GM18498 (cell line): Measurements from ENCODE around the gene DCTD.

Experiments used
- ATAC-seq: cut with Tn5 transposase; IDR thresholded peaks from one replicate; pipeline ENCODE4 v1.9.1; 2021; ENCODE audit warnings: mild to moderate bottlenecking, moderate library complexity; ENCODE audit not compliant: unreplicated experiment

Gene DCTD

DNA sequence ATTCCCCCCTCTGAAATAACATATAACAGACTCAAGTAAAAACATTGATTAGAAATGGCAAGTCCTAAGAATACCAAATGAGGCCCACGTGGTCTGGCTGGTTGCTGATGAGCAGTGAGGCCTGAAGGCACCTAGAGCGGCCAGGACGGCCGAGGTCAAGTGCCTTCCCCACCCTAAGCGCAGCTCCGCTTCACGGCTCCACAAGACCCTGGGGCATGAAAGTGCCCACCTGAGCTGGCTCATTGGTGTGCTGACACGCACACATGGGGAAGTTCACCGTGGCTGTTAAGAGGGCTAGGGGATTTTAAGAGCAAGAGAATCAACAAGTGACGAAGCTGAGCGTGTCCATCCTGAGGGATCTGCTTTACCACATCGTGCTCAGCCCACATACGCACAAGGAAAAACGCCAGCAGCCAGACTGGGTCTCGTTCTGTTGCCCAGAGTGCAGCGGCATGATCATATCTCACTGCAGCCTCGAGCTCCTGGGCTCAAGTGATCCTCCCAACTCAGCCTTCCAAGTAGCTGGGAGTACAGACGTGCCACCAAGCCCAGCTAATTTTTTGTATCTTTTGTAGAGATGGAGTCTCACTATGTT is 22.4 kb downstream of the DCTD start:
- no peak for ATAC-seq

- ATAC-seq: no peak
Observed at GRCh38 chr4:182893474-182894080, 23.6 kb downstream of the DCTD start.

GRCh38 chr4:182893047-182893446 is 24.1 kb downstream of the DCTD start:
- no peak for ATAC-seq

- ATAC-seq: no peak
Observed at GRCh38 chr4:182890202-182890601, 27.0 kb downstream of the DCTD start.

DNA sequence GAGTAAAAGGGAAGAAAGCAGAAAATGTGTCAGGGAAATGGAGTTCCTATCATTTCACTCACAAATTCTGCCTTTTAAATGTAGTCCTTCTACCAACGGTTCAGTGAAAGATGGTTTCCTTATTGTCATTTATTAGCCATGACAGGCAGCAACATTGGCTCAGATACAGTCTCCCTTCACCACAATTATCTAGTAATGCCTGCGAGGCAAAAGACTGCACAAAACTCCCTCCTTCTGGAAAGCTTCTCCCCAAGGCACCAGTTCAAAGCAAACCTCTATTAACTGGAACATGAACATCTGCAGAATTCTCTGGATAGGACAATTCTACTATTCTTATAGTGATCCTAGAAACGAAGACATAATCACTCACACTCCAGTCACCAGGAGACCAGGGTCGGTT is 28.3 kb downstream of the DCTD start:
- no peak for ATAC-seq

- ATAC-seq: no peak
Observed at GRCh38 chr4:182886768-182887167, 30.4 kb downstream of the DCTD start.

GRCh38 chr4:182886205-182886604 is 31.0 kb downstream of the DCTD start:
- ATAC-seq: no peak

DNA sequence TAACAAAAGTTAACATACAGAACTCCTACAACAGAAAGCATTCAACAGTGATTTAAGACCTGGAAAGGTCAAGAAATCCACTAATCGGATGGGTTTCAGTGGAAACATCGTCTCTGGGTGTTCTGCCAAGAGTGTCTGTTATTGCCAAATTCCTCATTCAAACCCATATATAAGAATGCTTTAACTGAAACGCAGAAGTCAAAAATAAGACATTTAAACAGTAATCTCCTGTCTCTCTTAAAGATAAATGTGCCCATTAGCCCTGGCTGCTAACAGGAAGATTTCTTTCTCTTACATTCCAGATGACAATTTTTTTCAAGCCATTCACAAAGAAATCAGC is 31.5 kb downstream of the DCTD start:
- no peak for ATAC-seq

DNA sequence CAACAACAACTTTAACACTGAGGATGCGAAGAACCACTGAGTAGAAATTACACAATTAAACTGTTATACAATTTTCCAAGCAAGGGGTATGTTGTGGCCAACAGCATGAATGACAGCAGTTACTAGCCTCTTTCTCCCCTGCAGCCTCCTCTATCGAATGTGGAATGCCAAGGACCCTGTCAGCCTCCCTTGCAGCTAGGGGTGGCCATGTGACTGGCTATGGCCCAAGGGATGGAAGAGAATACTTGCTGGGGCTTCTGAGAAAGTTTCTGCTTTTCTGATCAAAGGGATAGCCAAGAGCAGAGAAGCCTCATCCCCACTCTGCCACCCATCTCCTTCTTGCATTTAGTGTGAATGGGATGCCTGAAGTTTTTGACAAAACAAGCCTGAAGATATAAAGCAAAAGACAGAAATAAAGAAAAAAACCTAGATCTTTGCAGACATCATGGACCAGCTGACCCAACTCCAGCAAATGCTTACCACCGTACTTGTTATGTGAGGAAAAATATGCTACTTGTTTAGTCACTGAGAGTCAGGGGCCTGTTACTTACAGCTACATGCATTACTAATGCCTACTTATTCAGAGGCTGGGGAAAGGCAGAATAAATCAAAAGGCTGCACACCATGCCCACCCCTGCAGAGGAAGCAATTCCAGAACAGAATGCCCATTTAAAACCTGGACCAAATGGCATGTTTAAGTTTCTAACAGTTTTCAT is 32.0 kb downstream of the DCTD start:
- no peak for ATAC-seq

DNA sequence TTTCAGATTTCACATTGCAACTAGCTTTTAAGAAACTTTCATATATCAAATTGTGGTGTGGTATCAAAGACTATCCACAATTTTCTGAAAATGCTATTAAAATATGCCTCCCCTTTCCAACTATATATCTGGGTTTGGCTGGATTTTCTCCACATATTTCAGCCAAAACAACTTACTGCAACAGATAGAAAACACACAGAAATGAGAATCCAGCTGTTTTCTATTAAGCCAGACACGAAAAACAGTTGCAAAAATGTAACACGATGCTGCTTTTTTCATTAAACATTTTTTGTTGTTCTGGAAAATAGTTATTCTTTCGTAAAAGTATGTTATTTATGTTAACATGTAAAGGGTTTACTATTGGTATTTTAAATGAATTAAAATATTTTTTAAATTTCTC is 33.1 kb downstream of the DCTD start:
- ATAC-seq: no peak

GRCh38 chr4:182883351-182883750 is 33.8 kb downstream of the DCTD start:
- ATAC-seq: no peak

DNA sequence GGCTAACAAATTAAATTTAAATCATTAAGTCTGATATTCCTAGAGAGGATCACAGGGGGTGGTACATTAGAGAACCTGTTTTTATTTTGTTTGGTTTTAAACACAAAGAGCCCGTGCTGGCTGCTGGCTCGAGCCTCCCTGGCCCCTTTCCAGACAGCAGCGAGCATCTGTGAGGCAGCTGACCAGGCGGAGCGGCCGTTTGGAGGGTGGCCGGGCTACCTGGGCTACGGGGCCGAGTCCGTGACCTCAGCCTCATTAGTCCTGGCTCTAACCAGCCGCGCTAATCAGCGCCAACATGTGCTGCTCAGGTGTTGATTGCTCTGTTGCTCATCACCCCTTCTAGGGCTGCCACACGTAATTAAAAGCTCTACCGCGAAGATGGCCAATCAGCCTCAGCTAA is 35.3 kb downstream of the DCTD start:
- no peak for ATAC-seq

- ATAC-seq: no peak
Observed at GRCh38 chr4:182880387-182881356, 36.5 kb downstream of the DCTD start.

DNA sequence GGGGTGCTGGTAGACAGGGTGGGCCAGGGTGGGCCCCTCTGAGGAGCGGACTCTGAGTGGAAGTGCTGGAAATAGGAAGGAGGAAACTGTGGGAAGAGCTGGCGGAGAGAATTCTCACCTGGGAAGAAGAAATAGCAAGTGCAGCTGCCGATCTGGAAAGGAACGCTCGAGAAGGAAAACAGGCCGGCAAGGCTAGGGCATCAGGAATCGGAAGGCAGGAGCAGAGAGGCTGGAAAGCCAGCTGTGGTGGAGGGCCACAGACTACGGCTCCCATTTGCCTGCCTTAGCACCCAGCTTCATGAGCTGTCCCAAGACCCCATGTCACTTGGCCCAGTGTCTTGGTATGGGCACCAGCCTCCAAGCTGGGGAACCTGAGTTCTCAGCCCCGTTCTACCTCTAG is 37.3 kb downstream of the DCTD start:
- no peak for ATAC-seq

DNA sequence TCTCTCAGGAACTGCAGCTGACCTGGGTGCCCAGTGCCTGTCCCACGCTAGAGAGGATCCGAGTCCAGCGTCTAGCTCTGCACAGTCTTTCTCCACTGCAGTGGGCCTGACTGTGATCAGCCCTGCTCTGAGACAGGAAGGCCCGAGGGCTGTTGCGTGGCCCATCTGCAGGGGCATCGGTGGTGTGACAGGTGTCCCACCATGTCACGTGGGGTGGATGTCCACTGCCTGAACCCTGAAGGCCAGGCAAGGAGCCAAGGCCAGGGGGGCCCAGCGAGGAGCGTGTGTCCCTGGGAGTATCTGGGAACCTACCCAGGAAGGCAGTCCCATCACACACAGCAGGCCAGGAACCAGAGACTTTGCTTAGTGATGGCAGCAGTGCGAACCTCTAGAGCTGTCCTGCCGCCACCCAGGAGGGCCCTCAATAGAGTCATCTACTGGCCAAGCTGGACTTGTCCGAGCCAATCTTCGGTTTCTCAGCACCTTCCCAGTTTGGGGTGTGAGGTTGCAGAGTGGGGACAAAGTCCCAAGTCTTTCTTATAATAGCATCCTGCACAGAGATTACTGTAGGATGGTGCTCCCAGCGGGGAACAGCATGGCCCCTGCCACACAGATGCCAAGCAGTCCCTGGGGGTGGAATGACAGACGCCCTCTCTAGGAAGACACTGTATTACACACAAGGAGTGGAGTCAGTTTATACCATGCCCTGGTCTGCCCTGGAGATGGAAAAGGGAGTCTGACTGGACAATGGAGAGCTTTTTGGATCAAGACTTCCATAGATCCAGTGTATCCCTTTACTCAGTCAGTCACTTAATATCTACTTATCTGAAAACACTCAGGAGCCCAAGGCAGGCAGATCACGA is 38.3 kb downstream of the DCTD start:
- no peak for ATAC-seq

DNA sequence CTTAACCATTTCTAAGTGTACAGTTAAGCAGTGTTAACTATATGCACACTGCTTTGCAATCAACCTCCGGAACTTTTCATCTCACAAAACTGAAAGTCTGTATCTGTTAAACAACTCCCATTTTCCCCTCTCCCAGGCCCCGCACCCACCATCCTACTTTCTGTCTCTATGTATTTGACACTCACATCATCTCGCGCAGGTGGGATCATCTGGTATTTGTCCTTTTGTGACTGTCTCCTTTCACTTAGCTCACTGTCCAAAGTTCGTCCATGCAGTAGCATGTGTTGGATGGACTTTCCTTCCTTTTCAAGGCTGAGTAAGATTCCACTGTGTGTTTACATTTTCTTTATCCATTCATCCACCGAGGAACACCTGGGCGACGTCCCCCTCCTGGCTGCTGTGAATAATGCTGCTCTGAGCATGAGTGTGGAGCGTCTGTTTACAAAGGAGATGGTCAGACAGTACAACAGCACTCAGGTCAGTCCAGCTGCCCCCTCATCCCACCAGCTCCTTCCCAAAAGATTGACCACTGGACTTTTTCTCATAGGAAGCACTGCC is 39.8 kb downstream of the DCTD start:
- ATAC-seq: no peak

- ATAC-seq: no peak
Observed at GRCh38 chr4:182876427-182876826, 40.8 kb downstream of the DCTD start.

DNA sequence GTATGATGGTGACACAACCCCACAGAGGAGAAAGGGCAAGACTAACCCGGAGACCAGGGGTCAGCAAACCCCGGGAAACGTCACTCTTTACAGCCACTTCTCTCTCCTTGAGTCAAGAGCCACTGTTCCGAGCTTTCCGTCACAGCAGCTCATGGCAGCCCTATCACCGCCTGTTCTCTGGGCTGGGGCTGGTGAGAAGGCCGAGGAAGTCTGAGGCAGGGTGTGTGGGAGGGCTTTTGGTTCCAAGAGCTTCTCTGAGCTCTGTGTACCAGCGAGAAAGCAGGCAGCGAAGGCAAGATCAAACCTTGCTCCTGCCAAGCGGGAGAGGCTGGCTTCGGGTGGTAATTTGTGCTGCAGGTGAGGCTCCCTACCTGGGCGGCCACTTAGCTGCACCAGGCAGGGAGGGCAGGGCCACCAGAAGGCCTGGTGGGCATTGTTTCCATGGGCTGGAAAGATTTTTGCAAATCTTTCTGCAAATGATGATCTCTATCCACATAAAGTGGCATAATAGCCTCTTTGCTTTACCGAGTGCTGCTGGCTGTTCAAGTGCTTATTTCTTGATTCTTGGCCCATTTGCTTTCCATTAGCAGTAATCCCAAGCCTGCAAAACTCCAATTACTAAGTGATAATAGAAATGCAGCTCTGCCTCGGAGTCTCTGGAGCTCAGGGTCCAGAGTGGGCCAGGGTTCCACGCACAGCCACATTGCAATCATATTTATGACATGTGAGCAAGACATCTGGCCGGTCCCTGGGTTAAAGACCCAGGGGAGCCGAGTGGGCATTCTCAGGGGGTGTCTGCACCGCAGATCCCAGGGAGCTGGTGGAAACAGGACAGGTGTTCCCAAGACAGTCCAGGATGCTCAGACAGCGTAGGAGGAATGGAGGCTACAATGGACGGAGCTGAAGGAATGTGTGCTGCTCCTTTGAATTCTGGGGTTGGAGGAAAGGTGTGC is 41.5 kb downstream of the DCTD start:
- no peak for ATAC-seq

DNA sequence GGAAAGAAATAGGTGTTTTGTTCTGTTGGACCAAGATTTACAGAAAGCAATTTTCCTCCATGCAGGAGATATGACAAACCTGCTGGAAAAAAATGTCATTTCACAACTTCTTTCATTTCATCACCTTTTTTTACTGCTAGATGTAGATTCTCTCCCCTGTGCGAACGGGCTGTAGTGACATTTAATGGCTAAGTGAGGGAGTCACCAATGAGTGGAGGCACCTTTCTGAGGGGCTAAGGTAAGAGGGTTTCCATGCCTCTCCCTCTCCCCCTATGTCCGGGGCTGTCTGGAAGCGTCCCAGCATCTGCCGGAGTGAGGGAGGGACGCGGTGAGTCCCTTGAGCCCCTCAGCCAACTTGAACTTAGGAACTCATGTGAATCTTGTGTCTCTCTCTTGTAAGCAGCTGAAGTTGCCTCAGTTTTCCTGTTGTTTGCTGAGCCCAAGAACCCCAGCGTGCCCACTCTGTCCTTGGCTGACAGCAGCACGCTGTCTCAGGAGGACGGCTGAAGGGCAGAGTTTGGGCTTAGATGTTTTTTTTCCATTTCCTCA is 42.3 kb downstream of the DCTD start:
- ATAC-seq: no peak
